Astrocyte (in vitro differentiated cells and primary cell): Measurements from ENCODE around the gene IYD. TPM values are rescaled to one million over a fixed set of nuclear protein-coding genes. Genes with fewer than 3 reads are reported as not detected.

Experiments
- DNase-seq: peaks from one replicate; pipeline ENCODE4 v3.0.0-alpha.2; 2010; ENCODE audit warnings: low read depth
- FAIRE-seq: peaks from 2 replicates; lab custom pipeline; 2011; peaks lifted over from hg19 to GRCh38; lab: Jason Lieb, UNC
- H2AFZ ChIP-seq: 2 replicates; pipeline ENCODE4 v1.6.0; 2012; ENCODE audit warnings: low read depth, low read length, inconsistent platforms
- H3K27ac ChIP-seq: 2 replicates; pipeline ENCODE4 v1.5.1; 2011; ENCODE audit warnings: low read depth, low read length, inconsistent platforms
- H3K27me3 ChIP-seq: 2 replicates; pipeline ENCODE4 v1.6.0; 2011; ENCODE audit warnings: low read length, inconsistent platforms; ENCODE audit not compliant: insufficient read depth
- H3K36me3 ChIP-seq: 2 replicates; pipeline ENCODE4 v1.5.1; 2011; ENCODE audit warnings: low read length, inconsistent platforms; ENCODE audit not compliant: insufficient read depth
- H3K4me1 ChIP-seq: 2 replicates; pipeline ENCODE4 v1.5.1; 2011; ENCODE audit warnings: low read length, inconsistent platforms; ENCODE audit not compliant: insufficient read depth
- H3K4me2 ChIP-seq: 2 replicates; pipeline ENCODE4 v1.6.0; 2012; ENCODE audit warnings: low read length, inconsistent platforms
- H3K4me3 ChIP-seq: 2 replicates; pipeline ENCODE4 v1.5.1; 2011; ENCODE audit warnings: low read depth, mild to moderate bottlenecking, low read length, inconsistent platforms; ENCODE audit not compliant: insufficient read depth
- H3K79me2 ChIP-seq: 2 replicates; pipeline ENCODE4 v1.6.0; 2012; ENCODE audit warnings: mild to moderate bottlenecking, low read length, inconsistent platforms; ENCODE audit not compliant: insufficient read depth
- H3K9ac ChIP-seq: 2 replicates; pipeline ENCODE4 v1.6.0; 2012; ENCODE audit warnings: mild to moderate bottlenecking, low read length, inconsistent platforms
- H3K9me3 ChIP-seq: 2 replicates; pipeline ENCODE4 v1.5.1; 2012; ENCODE audit warnings: low read depth, mild to moderate bottlenecking, low read length, inconsistent platforms; ENCODE audit not compliant: insufficient read depth
- H4K20me1 ChIP-seq: 2 replicates; pipeline ENCODE4 v1.6.0; 2012; ENCODE audit warnings: low read length, inconsistent platforms; ENCODE audit not compliant: insufficient read depth
- H3K27ac Mint-ChIP-seq: one replicate; pipeline ENCODE4 v1.8.0; 2021; ENCODE audit warnings: mild to moderate bottlenecking, mixed read lengths; ENCODE audit not compliant: unreplicated experiment
- H3K27me3 Mint-ChIP-seq: one replicate; pipeline ENCODE4 v1.8.0; 2021; ENCODE audit warnings: low read depth, mixed read lengths; ENCODE audit not compliant: unreplicated experiment
- H3K36me3 Mint-ChIP-seq: one replicate; pipeline ENCODE4 v1.8.0; 2021; ENCODE audit warnings: low read depth, mixed read lengths; ENCODE audit not compliant: unreplicated experiment
- H3K4me1 Mint-ChIP-seq: one replicate; pipeline ENCODE4 v1.8.0; 2021; ENCODE audit warnings: low read depth, mixed read lengths; ENCODE audit not compliant: unreplicated experiment
- H3K4me3 Mint-ChIP-seq: one replicate; pipeline ENCODE4 v1.8.0; 2021; ENCODE audit warnings: mild to moderate bottlenecking, moderate library complexity, mixed read lengths; ENCODE audit not compliant: unreplicated experiment
- H3K9me3 Mint-ChIP-seq: one replicate; pipeline ENCODE4 v1.8.0; 2021; ENCODE audit warnings: mild to moderate bottlenecking, mixed read lengths; ENCODE audit not compliant: unreplicated experiment
- CTCF ChIP-seq: IDR thresholded peaks from 2 replicates; pipeline ENCODE4 v1.5.1; 2011; ENCODE audit warnings: low read depth, mild to moderate bottlenecking, inconsistent platforms, low read length, moderate library complexity; ENCODE audit not compliant: insufficient read depth
- EZH2 ChIP-seq: IDR thresholded peaks from 2 replicates; pipeline ENCODE4 v1.6.1; 2012; ENCODE audit warnings: mild to moderate bottlenecking, low read length, inconsistent platforms; ENCODE audit not compliant: insufficient read depth
- total RNA-seq: library from RNA; stranded (reverse); gene quantifications from 2 replicates; pipeline ENCODE4 v1.2.1, GENCODE V29; 2021

IYD gene
- total RNA-seq, 1 donor from 2014 or later = not detected

- Mint-ChIP-seq H3K36me3 (no peaks in the 10 kb centered on the region), H3K4me3 (no peak overlapping the region), H3K27ac (no peak overlapping the region), H3K4me1 (no peaks in the 10 kb centered on the region), H3K9me3 (no peaks in the 10 kb centered on the region), H3K27me3 (peaks cover 2% of the 10 kb centered on the region)
- DNase-seq (no peak), FAIRE-seq (no peak)
- Histone ChIP-seq H3K9me3 (no peaks in the 10 kb centered on the region), H4K20me1 (no peaks in the 10 kb centered on the region), H3K4me1 (no peaks in the 10 kb centered on the region), H3K4me2 (no peak overlapping the region), H3K4me3 (no peak overlapping the region), H3K79me2 (no peaks in the 10 kb centered on the region), H3K27me3 (peaks cover 2% of the 10 kb centered on the region), H3K9ac (no peak overlapping the region), H2AFZ (no peak overlapping the region), H3K36me3 (no peaks in the 10 kb centered on the region), H3K27ac (no peak overlapping the region)
- TF ChIP-seq EZH2 = no peak
Observed at GRCh38 chr6:150391890-150392289, 23.1 kb downstream of the IYD start.

GRCh38 chr6:150392452-150393220 is 23.8 kb downstream of the IYD start:
- H3K9me3 Mint-ChIP-seq = no peaks in the 10 kb centered on the region
- no peaks in the 10 kb centered on the region for H3K4me1 Mint-ChIP-seq
- H3K4me2 ChIP-seq = no peak overlapping the region
- H3K36me3 Mint-ChIP-seq = no peaks in the 10 kb centered on the region
- no peak overlapping the region for H3K27ac Mint-ChIP-seq
- H3K36me3 ChIP-seq = no peaks in the 10 kb centered on the region
- H3K9ac ChIP-seq = no peak overlapping the region
- H3K9me3 ChIP-seq = no peaks in the 10 kb centered on the region
- no peak overlapping the region for H3K4me3 ChIP-seq
- H4K20me1 ChIP-seq = no peaks in the 10 kb centered on the region
- DNase-seq (no peak), FAIRE-seq (no peak)
- H2AFZ ChIP-seq = no peak overlapping the region
- H3K27me3 Mint-ChIP-seq = peaks cover 3% of the 10 kb centered on the region
- H3K4me1 ChIP-seq = no peaks in the 10 kb centered on the region
- no peak overlapping the region for H3K27ac ChIP-seq
- TF ChIP-seq EZH2 = no peak
- TF ChIP-seq CTCF = no peak
- no peaks in the 10 kb centered on the region for H3K79me2 ChIP-seq
- H3K27me3 ChIP-seq = peaks cover 2% of the 10 kb centered on the region
- H3K4me3 Mint-ChIP-seq = no peak overlapping the region

DNA sequence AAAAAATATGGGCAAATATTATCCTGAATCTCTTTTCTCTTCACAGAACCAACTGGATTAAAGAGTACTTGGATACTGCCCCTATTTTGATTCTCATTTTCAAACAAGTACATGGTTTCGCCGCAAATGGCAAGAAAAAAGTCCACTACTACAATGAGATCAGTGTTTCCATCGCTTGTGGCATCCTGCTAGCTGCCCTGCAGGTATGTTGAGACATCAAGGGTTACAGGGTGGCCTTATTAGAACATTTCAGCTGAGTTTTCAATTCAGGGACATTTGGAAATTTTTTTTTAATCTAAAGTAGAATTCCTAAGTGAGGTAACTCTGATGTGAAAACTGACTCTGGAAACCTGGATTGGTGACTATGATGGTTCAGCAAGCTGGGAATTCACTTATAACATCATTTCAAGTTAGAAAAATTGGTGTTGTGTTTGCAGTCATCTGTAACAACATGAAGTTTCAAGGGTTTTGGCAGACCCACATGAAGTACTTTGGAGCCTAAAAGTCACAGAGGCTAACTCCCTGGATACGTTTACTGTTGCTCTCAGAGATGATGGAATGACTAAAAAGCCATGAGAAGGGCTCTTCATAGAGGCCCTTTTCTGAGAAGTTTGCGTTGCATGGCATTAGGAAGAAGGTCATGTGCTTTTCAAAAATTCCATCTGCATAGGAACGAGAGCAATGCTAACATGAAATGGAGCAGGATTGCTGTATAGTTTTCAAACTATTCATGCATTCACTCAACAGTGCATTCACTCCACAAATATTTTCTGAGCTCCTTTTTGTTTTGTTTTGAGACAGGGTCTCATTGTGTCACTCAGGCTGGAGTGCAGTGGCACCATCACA is 25.5 kb downstream of the IYD start:
- Mint-ChIP-seq H3K27ac (no peak overlapping the region), H3K27me3 (peaks cover 12% of the 10 kb centered on the region), H3K9me3 (no peaks in the 10 kb centered on the region)

More for the DNA sequence above, 25.5 kb downstream of the IYD start:
- Histone ChIP-seq H3K27me3 (peaks cover 2% of the 10 kb centered on the region), H4K20me1 (no peaks in the 10 kb centered on the region), H3K79me2 (no peaks in the 10 kb centered on the region), H3K9me3 (no peaks in the 10 kb centered on the region), H3K4me2 (no peak overlapping the region), H3K36me3 (no peaks in the 10 kb centered on the region), H3K4me3 (no peak overlapping the region), H3K4me1 (no peaks in the 10 kb centered on the region), H2AFZ (no peak overlapping the region), H3K27ac (no peak overlapping the region), H3K9ac (no peak overlapping the region)
- no peak for FAIRE-seq
- Mint-ChIP-seq H3K4me1 (no peaks in the 10 kb centered on the region), H3K4me3 (no peak overlapping the region), H3K36me3 (no peaks in the 10 kb centered on the region)
- no peak for DNase-seq
- TF ChIP-seq CTCF (no peak), EZH2 (no peak)
